ENCODE results near the gene UHRF1. TPM values are rescaled to one million over a fixed set of nuclear protein-coding genes. Genes with fewer than 3 reads are reported as not detected.

UHRF1 gene
- total and polyA plus RNA-seq, 2 of the 13 experiments (the other 11 are each of a cell fraction or from before 2014, with no cell fraction given), result 6.8 to 78.4 TPM

- in situ Hi-C loops (cut with HindIII; ENCODE audit: extremely low pct_ligation_motif_present, low pct_unique_long_range_greater_than_20kb), result no loop called here
- TF ChIP-seq ZNF687 (CRISPR knock-in tag; IDR thresholded peaks at IDR 0.05), result peak; percentile 22; the same call in 1 of the 2 replicates
- TF ChIP-seq GTF3A (CRISPR knock-in tag; conservative IDR thresholded peaks at IDR 0.05), result no peak
- H3K79me2 ChIP-seq (ENCODE audit: insufficient read depth, low read length), result peaks cover 59% of the 10 kb centered on the region
- peaks cover 4 to 6% of the 10 kb centered on the region in 2 experiments; a peak in 3 of 5 replicates for H3K36me3 ChIP-seq (replicated peaks in 1 of 2; ENCODE audit: control insufficient read depth in 1 of 2, insufficient read depth in 2 of 2, low read length in 2 of 2)
- POLR2A ChIA-PET, result no interaction called here
- intact Hi-C loops (cut with micrococcal nuclease; ENCODE audit: unreplicated experiment), result no loop called here
- ATAC-seq (no peak), DNase-seq (ENCODE audit: low spot score) (no peak), FAIRE-seq (no peak)
- H3K9ac ChIP-seq (ENCODE audit: insufficient read depth, low read depth, low read length), result no peak overlapping the region
- no peak overlapping the region for H3K27ac ChIP-seq (ENCODE audit: extremely low read length, insufficient read depth, low read length)
- no TSS peak for BruUV-seq (replicated peaks)
- no peak overlapping the region for H3K4me3 ChIP-seq (replicated peaks in 1 of 3; ENCODE audit: insufficient read depth in 1 of 3, low read depth in 2 of 3, low read length in 3 of 3)
- WGBS (ENCODE audit: low lambda C conversion rate), result 86% methylated on average over 4 of the region's 19 CpGs
- H3K27me3 ChIP-seq (ENCODE audit: control insufficient read depth in 1 of 2, insufficient read depth in 2 of 2, low read length in 2 of 2), result no peaks in the 10 kb centered on the region
- H4K20me1 ChIP-seq (ENCODE audit: insufficient read depth, low read length), result peaks cover 52% of the 10 kb centered on the region
- CTCF ChIA-PET (ENCODE audit: low intra/inter-chr PET ratio, low total read pairs), result no interaction called here
- 0 out of 2 replicates have a peak, but pooled peaks cover under 1% of the 10 kb centered on the region for H3K4me1 ChIP-seq (ENCODE audit: insufficient read depth, low read length)
- no peak overlapping the region for H2AFZ ChIP-seq (ENCODE audit: low read length)
- no peaks in the 10 kb centered on the region for H3K9me3 ChIP-seq (ENCODE audit: low read length)
- no peak overlapping the region for H3K4me2 ChIP-seq (ENCODE audit: low read depth, low read length)
Measured at GRCh38 chr19:4986056-4986455, 76.8 kb downstream of the UHRF1 start.

GRCh38 chr19:4986471-4986891 lies 77.2 kb downstream of the UHRF1 start:
- in situ Hi-C loops (cut with HindIII; ENCODE audit: extremely low pct_ligation_motif_present, low pct_unique_long_range_greater_than_20kb), result no loop called here
- peaks cover 5% of the 10 kb centered on the region for H3K4me1 ChIP-seq (ENCODE audit: insufficient read depth, low read length)
- H3K4me3 ChIP-seq (replicated peaks in 1 of 3; ENCODE audit: insufficient read depth in 1 of 3, low read depth in 2 of 3, low read length in 3 of 3), result no peak overlapping the region
- POLR2A ChIA-PET, result no interaction called here
- H3K9me3 ChIP-seq (ENCODE audit: low read length), result no peaks in the 10 kb centered on the region
- ATAC-seq (no peak), FAIRE-seq (no peak), DNase-seq (ENCODE audit: low spot score) (no peak)
- CTCF ChIA-PET (ENCODE audit: low intra/inter-chr PET ratio, low total read pairs), result no interaction called here
- 98% methylated on average over 19 of the region's 19 CpGs for WGBS (ENCODE audit: low lambda C conversion rate)
- no peaks in the 10 kb centered on the region for H3K27me3 ChIP-seq (ENCODE audit: control insufficient read depth in 1 of 2, insufficient read depth in 2 of 2, low read length in 2 of 2)
- no peak overlapping the region for H3K9ac ChIP-seq (ENCODE audit: insufficient read depth, low read depth, low read length)
- peaks cover 52% of the 10 kb centered on the region for H4K20me1 ChIP-seq (ENCODE audit: insufficient read depth, low read length)
- intact Hi-C loops (cut with micrococcal nuclease; ENCODE audit: unreplicated experiment), result no loop called here
- BruUV-seq (replicated peaks), result no TSS peak
- H3K4me2 ChIP-seq (ENCODE audit: low read depth, low read length), result no peak overlapping the region
- no peak overlapping the region for H3K27ac ChIP-seq (ENCODE audit: extremely low read length, insufficient read depth, low read length)
- H3K79me2 ChIP-seq (ENCODE audit: insufficient read depth, low read length), result peaks cover 58% of the 10 kb centered on the region
- H2AFZ ChIP-seq (ENCODE audit: low read length), result no peak overlapping the region
- H3K36me3 ChIP-seq (replicated peaks in 1 of 2; ENCODE audit: control insufficient read depth in 1 of 2, insufficient read depth in 2 of 2, low read length in 2 of 2), result peaks cover 5% of the 10 kb centered on the region in 2 experiments; a peak in 3 of 5 replicates
- TF ChIP-seq CCAR2 (optimal IDR thresholded peaks at IDR 0.05; ENCODE audit: low read depth, low read length) (no peak), GFI1 (CRISPR knock-in tag; IDR thresholded peaks at IDR 0.05; ENCODE audit: borderline replicate concordance) (no peak), KDM3A (CRISPR knock-in tag; IDR thresholded peaks at IDR 0.05; ENCODE audit: low read depth) (no peak), SMARCC2 (IDR thresholded peaks at IDR 0.05) (no peak), TBP (CRISPR knock-in tag; IDR thresholded peaks at IDR 0.05) (no peak), ZSCAN12 (CRISPR knock-in tag; IDR thresholded peaks at IDR 0.05) (no peak), CERS6 (CRISPR knock-in tag; IDR thresholded peaks at IDR 0.05) (no peak), TP53 (CRISPR knock-in tag; conservative IDR thresholded peaks at IDR 0.05) (no peak), ZNF749 (CRISPR knock-in tag; IDR thresholded peaks at IDR 0.05; ENCODE audit: borderline replicate concordance) (no peak), ATAD3A (CRISPR knock-in tag; IDR thresholded peaks at IDR 0.05) (no peak), ZNF841 (CRISPR knock-in tag; IDR thresholded peaks at IDR 0.05; ENCODE audit: borderline replicate concordance) (no peak)
